GM12801 (cell line): ENCODE measurements around the gene RBMS2.

Source experiments
- TF ChIP-seq, protein P1 (sequence below): IDR thresholded peaks from one replicate; pipeline ENCODE4 v1.5.1; 2011; ENCODE audit warnings: control low read depth; ENCODE audit not compliant: insufficient read length; ENCODE audit errors: extremely low read depth

Gene RBMS2

DNA sequence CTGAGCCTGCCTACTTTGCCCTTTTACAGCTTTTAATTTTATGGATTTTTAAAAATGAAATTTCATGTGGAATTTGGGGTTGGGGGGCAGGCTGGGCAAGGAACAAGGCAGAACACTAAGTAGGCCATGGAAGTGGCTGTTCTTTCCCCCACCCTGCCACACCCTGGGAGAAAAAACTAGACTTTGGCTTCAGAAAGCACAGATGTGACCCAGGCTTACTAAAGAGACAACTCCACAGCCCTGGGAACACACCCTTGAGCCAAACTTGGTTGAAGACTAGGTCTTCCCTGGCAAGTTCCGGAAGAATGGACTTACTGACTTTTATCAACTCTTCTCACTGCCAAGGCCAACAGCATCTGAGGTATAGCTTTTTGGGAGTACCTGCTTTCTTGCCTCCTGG lies 68.2 kb downstream of the RBMS2 start:
- TF ChIP-seq, protein P1, sequence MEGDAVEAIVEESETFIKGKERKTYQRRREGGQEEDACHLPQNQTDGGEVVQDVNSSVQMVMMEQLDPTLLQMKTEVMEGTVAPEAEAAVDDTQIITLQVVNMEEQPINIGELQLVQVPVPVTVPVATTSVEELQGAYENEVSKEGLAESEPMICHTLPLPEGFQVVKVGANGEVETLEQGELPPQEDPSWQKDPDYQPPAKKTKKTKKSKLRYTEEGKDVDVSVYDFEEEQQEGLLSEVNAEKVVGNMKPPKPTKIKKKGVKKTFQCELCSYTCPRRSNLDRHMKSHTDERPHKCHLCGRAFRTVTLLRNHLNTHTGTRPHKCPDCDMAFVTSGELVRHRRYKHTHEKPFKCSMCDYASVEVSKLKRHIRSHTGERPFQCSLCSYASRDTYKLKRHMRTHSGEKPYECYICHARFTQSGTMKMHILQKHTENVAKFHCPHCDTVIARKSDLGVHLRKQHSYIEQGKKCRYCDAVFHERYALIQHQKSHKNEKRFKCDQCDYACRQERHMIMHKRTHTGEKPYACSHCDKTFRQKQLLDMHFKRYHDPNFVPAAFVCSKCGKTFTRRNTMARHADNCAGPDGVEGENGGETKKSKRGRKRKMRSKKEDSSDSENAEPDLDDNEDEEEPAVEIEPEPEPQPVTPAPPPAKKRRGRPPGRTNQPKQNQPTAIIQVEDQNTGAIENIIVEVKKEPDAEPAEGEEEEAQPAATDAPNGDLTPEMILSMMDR = no peak

DNA sequence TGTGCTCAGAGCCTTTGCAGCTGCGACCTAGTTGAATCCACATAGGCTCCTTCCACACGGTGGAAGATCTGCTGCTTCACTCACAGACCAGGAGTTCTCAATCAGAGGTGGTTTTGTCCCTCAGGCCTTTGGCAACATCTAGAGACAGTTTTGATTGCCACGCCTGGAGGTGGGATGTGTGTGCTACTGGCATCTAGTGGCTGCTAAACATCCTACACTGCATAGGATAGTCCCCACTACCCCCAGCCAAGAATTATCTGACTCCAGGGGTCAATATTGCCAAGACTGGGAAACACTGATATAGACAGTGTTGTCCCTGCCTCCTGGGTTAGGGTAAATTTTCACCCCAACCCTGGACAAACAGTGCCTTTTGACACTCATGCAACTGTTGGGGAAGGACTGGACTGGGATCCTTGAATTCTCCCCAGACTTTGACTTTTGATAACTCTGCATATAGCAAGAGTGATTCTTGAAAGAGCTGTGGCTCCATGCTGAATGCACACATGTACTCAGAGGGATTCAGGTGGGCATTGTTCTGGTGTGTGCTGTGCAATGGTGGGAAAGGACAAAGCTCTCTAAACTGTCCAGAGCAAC lies 68.7 kb downstream of the RBMS2 start:
- TF ChIP-seq, protein P1 = no peak

DNA sequence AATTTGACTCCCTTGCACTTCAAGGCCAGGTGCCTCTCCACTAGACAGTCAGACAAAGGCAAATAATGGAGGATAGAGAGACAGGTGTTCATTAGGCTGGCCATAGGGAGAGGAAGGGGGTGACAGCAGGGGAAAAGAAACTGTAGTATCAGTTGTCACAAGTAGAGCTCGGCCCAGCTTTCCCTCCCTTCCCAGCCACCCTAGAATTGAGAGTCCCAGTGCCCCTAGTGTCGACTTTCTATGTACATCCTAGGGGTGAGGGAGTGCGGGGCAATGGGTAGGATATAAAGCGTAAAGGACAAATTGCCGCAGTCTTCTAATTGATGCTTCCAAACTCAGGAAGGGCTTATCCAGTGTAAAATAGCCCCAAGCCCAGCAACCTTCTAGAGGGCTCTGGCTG lies 69.5 kb downstream of the RBMS2 start:
- TF ChIP-seq, protein P1 = no peak

DNA sequence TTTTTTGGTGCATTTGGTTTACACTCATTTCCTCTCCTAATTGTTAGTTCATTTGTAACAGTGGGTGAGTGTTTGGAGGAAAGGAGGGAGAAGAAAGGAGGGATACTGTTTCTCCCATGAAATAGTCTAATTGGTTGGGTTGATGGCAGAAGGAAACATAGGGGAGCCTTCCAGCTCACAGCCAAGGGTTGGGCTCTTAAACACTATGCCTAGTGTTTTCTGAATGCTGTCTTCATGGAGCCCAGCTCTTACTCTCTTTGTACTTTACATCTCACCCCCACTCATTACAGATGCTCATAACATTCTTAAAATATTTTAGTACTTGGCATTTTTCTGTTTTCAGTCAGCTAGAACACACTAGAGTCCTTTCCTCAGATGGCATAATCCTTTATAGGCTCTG lies 70.3 kb downstream of the RBMS2 start:
- TF ChIP-seq, protein P1 = no peak

DNA sequence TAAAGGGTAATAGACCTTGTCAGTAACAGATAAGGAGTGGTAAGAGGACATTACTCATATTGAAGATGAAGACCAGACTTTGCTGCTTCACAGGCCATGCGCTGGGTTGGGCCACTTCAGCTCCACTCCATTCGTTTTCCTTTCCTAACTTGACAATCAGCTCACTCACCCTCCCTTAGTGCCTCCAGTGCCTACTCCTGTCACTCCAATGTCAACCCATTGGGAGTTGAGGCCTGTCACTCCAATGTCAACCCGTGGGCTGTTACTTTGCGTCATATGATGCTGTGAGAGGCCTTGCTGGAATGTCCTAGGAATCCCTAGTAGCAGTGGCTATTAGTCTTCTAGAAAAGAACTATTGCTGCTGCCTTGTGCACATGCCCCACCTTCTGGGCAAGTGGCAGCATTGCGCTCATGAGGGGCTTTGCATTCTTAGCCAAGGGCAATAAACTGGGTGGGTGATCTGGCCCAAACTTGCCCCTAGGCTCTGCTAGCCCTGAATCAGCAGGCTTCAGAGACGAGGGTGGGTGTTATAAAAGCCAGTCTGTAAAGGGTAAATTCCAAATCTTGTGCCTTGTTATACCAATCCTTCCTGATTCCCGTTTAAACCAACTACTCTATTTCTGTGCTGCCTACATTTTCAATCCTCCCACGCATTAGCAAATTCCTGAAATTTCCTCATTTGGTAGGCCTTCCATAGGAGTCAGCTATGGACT lies 72.4 kb downstream of the RBMS2 start:
- TF ChIP-seq, protein P1 = peak; percentile 28

DNA sequence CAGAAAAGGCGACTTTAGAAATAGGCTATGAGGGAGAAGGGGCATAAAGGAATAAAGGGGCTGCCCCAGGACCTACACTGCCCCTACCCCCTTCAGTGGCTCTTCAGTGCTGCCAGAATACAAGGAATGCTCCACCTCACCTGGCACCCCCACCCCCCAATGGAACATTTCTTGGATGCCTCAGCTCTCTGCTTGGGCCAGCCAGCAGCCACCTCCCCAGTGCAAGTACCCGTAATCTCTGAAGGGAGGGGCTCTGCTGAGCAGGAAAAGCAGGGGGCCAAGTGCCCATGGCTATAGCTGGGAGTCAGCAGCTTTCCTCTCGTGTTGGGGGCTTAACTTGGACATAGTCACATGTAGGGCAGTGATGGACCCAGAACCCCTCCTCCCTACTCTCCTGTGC lies 75.2 kb downstream of the RBMS2 start:
- TF ChIP-seq, protein P1 = no peak

DNA sequence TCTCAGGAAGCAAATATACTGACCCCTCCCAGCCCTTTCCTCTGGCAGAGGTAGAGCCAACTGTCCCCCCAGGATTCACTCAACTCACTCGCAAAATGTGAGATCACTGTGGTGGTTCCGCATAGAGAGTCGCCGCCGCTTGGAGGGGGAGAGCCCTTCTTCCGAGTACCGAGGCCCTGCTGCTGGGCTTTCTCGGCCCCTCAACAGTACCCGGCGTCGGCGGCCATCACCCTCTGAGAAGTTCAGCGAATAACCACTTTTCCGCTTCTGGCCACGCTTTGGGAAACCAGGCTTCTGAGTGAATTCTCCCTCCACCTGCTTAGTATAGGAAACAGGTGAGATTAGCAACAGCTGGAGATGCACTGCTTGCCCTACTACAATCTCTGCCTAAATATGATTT lies 77.4 kb downstream of the RBMS2 start:
- TF ChIP-seq, protein P1 = no peak
